Osteoblast (primary cell): Measurements from ENCODE around the gene CEMIP2. TPM values are rescaled to one million over a fixed set of nuclear protein-coding genes. Genes with fewer than 3 reads are reported as not detected.

Experiments used
- DNase-seq: peaks from one replicate; pipeline ENCODE4 v3.0.0; 2011; ENCODE audit warnings: low spot score, mixed read lengths; ENCODE audit not compliant: insufficient read length; ENCODE audit errors: missing footprints
- H2AFZ ChIP-seq: 2 replicates; pipeline ENCODE4 v1.6.0; 2011; ENCODE audit warnings: mild to moderate bottlenecking, low read length
- H3K27ac ChIP-seq: 2 replicates; pipeline ENCODE4 v1.5.1; 2011; ENCODE audit warnings: mild to moderate bottlenecking, low read depth, low read length, moderate library complexity
- H3K27me3 ChIP-seq: 2 replicates; pipeline ENCODE4 v1.6.0; 2012; ENCODE audit warnings: mild to moderate bottlenecking, control low read depth, inconsistent platforms, low read length, moderate library complexity; ENCODE audit not compliant: insufficient read depth
- H3K36me3 ChIP-seq: 2 replicates; pipeline ENCODE4 v1.5.1; 2011; ENCODE audit warnings: mild to moderate bottlenecking, low read length, control low read depth, moderate library complexity; ENCODE audit not compliant: insufficient read depth
- H3K4me1 ChIP-seq: 2 replicates; pipeline ENCODE4 v1.5.1; 2011; ENCODE audit warnings: mild to moderate bottlenecking, low read length, control low read depth, moderate library complexity; ENCODE audit not compliant: insufficient read depth
- H3K4me2 ChIP-seq: 2 replicates; pipeline ENCODE4 v1.6.0; 2011; ENCODE audit warnings: mild to moderate bottlenecking, low read length; ENCODE audit not compliant: insufficient read depth
- H3K4me3 ChIP-seq: fragments of 200-600 bp; sonication (generic); 3 replicates; pipeline ENCODE4 v1.5.1; 2012; ENCODE audit warnings: mild to moderate bottlenecking, low read length, inconsistent platforms; ENCODE audit not compliant: insufficient read depth
- H3K79me2 ChIP-seq: 2 replicates; pipeline ENCODE4 v1.6.0; 2012; ENCODE audit warnings: mild to moderate bottlenecking, low read length, control low read depth, inconsistent platforms; ENCODE audit not compliant: insufficient read depth
- H3K9me3 ChIP-seq: 2 replicates; pipeline ENCODE4 v1.5.1; 2011; ENCODE audit warnings: low read depth, low read length, control low read depth
- H4K20me1 ChIP-seq: 2 replicates; pipeline ENCODE4 v1.6.0; 2012; ENCODE audit warnings: mild to moderate bottlenecking, low read length, control low read depth; ENCODE audit not compliant: insufficient read depth
- total RNA-seq: library from RNA; depleted of rRNA; stranded (reverse); fragments of >200 nt; gene quantifications from 2 replicates; pipeline ENCODE4 v1.2.3, GENCODE V29; 2012
- TF ChIP-seq, protein P1 (sequence below): IDR thresholded peaks from 2 replicates; pipeline ENCODE4 v1.5.1; 2011; ENCODE audit warnings: mild to moderate bottlenecking, low read depth, low read length, moderate library complexity; ENCODE audit errors: extremely low read depth

CEMIP2 gene
- total RNA-seq, 1 donor = 66.2 TPM

DNA sequence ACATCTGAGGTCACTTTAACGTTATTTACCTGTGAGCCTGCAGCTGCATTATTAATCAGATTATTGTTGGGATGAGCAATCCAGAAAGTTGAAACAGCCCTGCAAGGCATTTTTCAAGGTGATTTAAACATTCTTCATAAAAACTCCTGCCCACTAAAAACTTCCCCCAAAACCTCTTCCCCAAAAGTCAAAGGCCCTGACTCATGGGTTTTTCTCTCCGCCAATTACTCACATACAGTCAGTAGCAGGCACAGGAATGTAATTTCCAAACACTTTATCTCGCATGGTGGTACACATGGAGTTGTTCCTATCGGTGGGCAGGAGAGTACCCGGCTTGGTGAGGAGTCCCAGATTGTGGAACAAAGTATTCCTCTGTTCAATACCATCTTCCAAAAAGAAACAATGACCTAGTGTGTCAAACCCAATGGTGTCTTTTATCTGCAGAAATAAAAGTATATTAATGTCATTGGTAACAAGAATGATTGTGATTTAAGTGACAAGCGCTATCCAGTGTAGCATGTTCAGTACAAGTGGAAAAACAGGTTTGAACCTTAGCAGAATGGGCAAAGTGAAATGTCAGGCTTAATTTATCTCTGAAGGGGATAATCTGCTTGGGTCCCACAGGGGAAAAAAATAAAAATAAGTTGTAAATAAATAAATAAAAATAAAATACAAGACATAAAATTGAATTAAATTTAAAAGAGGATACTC, 38.3 kb downstream of the CEMIP2 start:
- no peaks in the 10 kb centered on the region for H3K79me2 ChIP-seq
- TF ChIP-seq, protein P1, sequence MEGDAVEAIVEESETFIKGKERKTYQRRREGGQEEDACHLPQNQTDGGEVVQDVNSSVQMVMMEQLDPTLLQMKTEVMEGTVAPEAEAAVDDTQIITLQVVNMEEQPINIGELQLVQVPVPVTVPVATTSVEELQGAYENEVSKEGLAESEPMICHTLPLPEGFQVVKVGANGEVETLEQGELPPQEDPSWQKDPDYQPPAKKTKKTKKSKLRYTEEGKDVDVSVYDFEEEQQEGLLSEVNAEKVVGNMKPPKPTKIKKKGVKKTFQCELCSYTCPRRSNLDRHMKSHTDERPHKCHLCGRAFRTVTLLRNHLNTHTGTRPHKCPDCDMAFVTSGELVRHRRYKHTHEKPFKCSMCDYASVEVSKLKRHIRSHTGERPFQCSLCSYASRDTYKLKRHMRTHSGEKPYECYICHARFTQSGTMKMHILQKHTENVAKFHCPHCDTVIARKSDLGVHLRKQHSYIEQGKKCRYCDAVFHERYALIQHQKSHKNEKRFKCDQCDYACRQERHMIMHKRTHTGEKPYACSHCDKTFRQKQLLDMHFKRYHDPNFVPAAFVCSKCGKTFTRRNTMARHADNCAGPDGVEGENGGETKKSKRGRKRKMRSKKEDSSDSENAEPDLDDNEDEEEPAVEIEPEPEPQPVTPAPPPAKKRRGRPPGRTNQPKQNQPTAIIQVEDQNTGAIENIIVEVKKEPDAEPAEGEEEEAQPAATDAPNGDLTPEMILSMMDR = no peak
- peaks cover 26% of the 10 kb centered on the region for H3K4me1 ChIP-seq
- H3K4me3 ChIP-seq = no peak overlapping the region
- H3K9me3 ChIP-seq = no peaks in the 10 kb centered on the region
- no peaks in the 10 kb centered on the region for H4K20me1 ChIP-seq
- H2AFZ ChIP-seq = no peak overlapping the region
- DNase-seq = peak; percentile 18
- H3K4me2 ChIP-seq = no peak overlapping the region
- H3K27me3 ChIP-seq = no peaks in the 10 kb centered on the region
- no peak overlapping the region for H3K27ac ChIP-seq
- H3K36me3 ChIP-seq = peaks cover 66% of the 10 kb centered on the region

DNA sequence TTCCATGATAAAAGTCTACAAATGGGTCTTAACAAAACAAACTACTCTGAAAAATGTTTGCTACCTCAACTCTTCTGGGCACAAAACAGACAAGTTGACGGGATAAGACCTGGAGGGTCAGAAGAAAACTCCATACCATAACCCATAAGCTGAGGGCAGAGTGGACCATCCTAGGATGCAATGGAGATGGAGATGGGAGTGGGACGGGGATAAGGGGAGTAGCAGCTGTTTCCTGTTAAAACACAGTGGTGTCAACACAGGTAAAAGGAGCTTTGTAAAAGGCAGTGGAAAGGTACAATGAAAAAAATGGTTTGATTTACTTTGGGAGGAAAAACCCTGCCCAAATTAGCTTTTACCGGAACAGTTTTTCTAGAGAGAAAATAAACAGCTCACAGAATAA, 41.6 kb downstream of the CEMIP2 start:
- peaks cover 64% of the 10 kb centered on the region for H3K36me3 ChIP-seq
- no peak overlapping the region for H3K4me2 ChIP-seq

DNA sequence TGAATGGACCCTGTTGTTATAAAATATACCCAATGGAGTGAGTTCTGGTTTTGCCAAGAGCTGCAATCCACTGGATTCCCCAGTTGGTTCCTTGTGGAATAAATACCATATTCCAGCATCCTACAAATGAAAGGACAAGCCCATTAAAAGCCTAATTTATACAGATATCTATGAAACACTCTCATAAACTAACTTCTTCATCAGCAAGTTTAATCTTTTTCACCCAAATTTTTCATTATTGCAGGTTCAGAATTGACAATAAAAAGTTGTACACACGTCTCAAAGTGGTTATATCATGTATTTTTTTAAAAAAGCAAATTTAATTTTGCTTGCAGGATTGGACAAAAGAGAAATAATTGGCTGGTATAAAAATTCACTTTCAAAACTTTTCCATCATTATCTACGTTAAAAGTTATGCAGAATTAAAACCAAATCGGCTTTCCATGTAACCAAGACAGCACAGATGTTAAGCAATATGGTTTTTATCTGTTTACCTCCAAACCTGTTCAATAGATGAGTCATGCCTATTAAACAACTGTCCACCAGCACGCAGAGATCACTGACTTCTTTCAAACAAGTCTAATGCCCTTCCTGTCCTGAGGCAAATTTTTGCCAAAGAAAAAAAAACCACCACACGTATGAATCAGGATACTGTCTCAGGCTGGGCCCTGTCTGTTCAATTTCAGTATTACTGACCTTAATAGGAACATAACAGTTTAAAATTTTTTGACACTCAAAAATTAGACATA, 42.5 kb downstream of the CEMIP2 start:
- DNase-seq = peak; percentile 22
- no peaks in the 10 kb centered on the region for H3K27me3 ChIP-seq
- no peaks in the 10 kb centered on the region for H3K9me3 ChIP-seq
- H3K27ac ChIP-seq = peak overlapping the region; percentile 45
- TF ChIP-seq, protein P1 = no peak
- no peak overlapping the region for H3K4me3 ChIP-seq
- H2AFZ ChIP-seq = no peak overlapping the region
- H4K20me1 ChIP-seq = no peaks in the 10 kb centered on the region
- H3K4me2 ChIP-seq = no peak overlapping the region
- peaks cover 11% of the 10 kb centered on the region for H3K4me1 ChIP-seq
- H3K79me2 ChIP-seq = no peaks in the 10 kb centered on the region
- H3K36me3 ChIP-seq = peaks cover 57% of the 10 kb centered on the region

More for the DNA sequence above, 41.6 kb downstream of the CEMIP2 start:
- H3K4me3 ChIP-seq = no peak overlapping the region
- no peak for DNase-seq
- no peaks in the 10 kb centered on the region for H3K27me3 ChIP-seq
- H3K9me3 ChIP-seq = no peaks in the 10 kb centered on the region
- H3K79me2 ChIP-seq = no peaks in the 10 kb centered on the region
- H3K4me1 ChIP-seq = peaks cover 11% of the 10 kb centered on the region
- H3K27ac ChIP-seq = no peak overlapping the region
- TF ChIP-seq, protein P1 = no peak
- H2AFZ ChIP-seq = no peak overlapping the region
- H4K20me1 ChIP-seq = no peaks in the 10 kb centered on the region

DNA sequence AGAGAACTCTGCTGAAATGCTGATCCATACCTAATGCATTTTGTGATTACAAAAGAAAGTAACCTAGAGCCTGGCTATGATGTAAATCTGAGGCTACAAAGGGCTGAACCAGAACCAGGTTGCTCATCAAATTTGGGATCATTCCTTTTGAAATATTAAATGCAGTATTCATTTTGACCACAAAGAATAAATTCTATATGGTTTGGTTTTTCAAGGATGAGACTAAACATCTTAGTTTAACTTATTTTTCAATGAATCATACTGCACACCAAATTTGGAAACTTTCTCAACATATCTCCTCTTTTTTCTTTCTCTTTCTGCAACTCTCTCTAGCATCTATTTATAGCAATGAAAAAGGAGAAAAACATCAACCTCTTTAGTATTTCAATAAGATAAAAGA, 46.5 kb downstream of the CEMIP2 start:
- H3K36me3 ChIP-seq = peaks cover 32% of the 10 kb centered on the region
- H2AFZ ChIP-seq = no peak overlapping the region
- TF ChIP-seq, protein P1 = no peak
- peak overlapping the region; percentile 20 for H3K27ac ChIP-seq
- no peaks in the 10 kb centered on the region for H3K79me2 ChIP-seq
- no peak overlapping the region for H3K4me2 ChIP-seq
- DNase-seq = no peak
- no peaks in the 10 kb centered on the region for H4K20me1 ChIP-seq
- no peak overlapping the region for H3K4me3 ChIP-seq
- H3K9me3 ChIP-seq = no peaks in the 10 kb centered on the region
- H3K27me3 ChIP-seq = no peaks in the 10 kb centered on the region
- H3K4me1 ChIP-seq = peaks cover 11% of the 10 kb centered on the region
